Motor neuron (in vitro differentiated cells): ENCODE results near the gene FGF6. TPM values are rescaled to one million over a fixed set of nuclear protein-coding genes. Genes with fewer than 3 reads are reported as not detected.

Experiments
- ATAC-seq, 8 experiments: fragments of 200-7000 bp; cut with Tn5 transposase; replicated peaks in 6 of 8; 2 replicates each; pipeline ENCODE4 v1.8.0; 2021; ENCODE audit warnings: mild to moderate bottlenecking in 8 of 8, moderate library complexity in 8 of 8
- H3K27ac ChIP-seq, 2 donors: fragments of 250-450 bp; sonication (Bioruptor Pico); 2 replicates each; pipeline ENCODE4 v1.9.0; 2021; ENCODE audit warnings: antibody characterized with exemption in 2 of 2, mild to moderate bottlenecking in 2 of 2, moderate library complexity in 1 of 2
- H3K4me1 ChIP-seq, 2 donors: fragments of 250-450 bp; sonication (Bioruptor Pico); replicated peaks in 1 of 2; 2 replicates each; pipeline ENCODE4 v1.6.1; 2021; ENCODE audit warnings: antibody characterized with exemption in 2 of 2, mild to moderate bottlenecking in 2 of 2, moderate library complexity in 1 of 2
- H3K4me3 ChIP-seq, 5 donors: fragments of 250-450 bp; sonication (Bioruptor Pico); 2 replicates each; pipeline ENCODE4 v1.9.0; 2021; ENCODE audit warnings: antibody characterized with exemption in 5 of 5, mild to moderate bottlenecking in 5 of 5, moderate library complexity in 4 of 5
- WGBS, 10 experiments: fragments of 450-650 bp; shearing (Covaris generic); methylation state at CpG; one replicate each; pipeline ENCODE4 v1.0.0; 2022; 5-methylcytosine and 5-hydroxymethylcytosine counted together
- in situ Hi-C, 9 experiments: fragments of 400-800 bp; cut with MboI; loops; one replicate each; pipeline ENCODE4 v1.15.0; 2021; ENCODE audit warnings: low sequenced_read_pairs in 9 of 9, low pct_unique_long_range_greater_than_20kb in 2 of 9; ENCODE audit not compliant: unreplicated experiment in 9 of 9
- total RNA-seq, 8 experiments: library from RNA; unstranded; fragments of 300-600 nt; gene quantifications; 2 replicates each; pipeline versions ENCODE4 v1.2.3 to v1.2.4, GENCODE V29; 2022

The FGF6 gene, protein sequence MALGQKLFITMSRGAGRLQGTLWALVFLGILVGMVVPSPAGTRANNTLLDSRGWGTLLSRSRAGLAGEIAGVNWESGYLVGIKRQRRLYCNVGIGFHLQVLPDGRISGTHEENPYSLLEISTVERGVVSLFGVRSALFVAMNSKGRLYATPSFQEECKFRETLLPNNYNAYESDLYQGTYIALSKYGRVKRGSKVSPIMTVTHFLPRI
- not detected for total RNA-seq

DNA sequence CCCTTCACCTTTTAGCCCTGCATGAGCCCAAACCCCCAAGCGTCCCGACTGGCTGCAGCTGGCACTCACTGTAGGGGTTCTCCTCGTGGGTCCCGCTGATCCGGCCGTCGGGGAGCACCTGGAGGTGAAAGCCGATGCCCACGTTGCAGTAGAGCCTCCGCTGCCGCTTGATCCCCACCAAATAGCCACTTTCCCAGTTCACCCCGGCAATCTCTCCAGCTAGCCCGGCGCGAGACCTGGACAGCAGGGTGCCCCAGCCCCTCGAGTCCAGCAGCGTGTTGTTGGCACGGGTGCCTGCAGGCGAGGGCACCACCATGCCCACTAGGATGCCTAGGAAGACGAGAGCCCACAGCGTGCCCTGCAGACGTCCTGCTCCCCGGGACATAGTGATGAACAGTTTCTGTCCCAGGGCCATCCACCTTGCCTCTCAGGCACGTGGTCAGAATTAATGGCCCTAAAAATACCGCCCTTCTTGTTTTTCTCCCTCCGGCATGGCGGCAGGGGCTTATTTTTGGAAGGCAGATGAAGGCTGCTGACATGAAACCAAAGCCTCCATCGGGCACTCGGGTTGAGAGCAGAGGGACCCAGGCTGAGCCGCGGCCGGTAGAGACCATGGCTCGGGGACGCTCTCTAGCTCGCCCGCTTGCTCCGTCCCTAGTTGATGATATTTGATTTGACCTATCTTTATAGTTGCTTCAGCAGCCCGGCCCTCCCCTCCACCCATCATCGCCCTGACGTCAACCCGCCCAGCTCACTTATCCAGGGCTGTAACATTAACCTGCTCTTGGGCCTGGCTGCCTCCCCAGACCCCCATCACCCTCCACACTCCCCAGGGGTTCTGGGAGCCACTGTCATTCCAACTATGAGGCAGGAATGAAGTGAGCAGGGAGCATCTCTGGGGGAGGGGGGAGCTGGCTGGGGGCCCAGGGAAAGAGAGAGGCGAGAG lies at the start of gene FGF6:
FGF6 (minus strand) TSS at position 660 of the 946 bp plus-strand sequence; CDS start at position 415, 245 bp downstream.
- Histone ChIP-seq H3K4me1 (peaks cover 9 to 18% of the 10 kb centered on the region in 2 donors), H3K27ac (no peak within 1 kb of the TSS), H3K4me3 (no peak within 1 kb of the TSS)
- in situ Hi-C loops: no loop called here
- WGBS, 10 experiments: 40 to 100% (median 96%) methylated on average over 1 to 8 of the region's 42 CpGs; no CpG with 5 or more reads in 2 of the 10 experiments
- ATAC-seq: no peak

DNA sequence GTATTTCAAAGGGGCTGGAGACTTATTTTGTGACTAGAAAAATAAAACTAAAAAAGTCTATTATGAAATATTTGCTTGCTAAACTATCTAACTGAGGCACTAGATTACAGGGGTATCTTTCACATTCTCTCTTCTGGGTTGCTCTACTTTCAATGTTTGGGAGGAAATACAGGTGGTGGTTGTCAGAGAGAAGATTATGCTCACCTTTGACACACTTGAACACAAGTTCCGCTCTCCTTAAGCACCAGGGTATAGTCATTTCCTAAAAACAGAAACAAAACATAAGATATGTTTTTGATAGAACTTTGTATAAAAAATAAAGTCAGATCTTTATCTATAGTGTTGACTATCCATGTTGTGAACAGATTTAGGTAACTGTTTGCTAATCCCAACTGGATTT lies 45.4 kb upstream of the FGF6 start:
- Histone ChIP-seq H3K4me1 (no peaks in the 10 kb centered on the region), H3K27ac (no peak overlapping the region), H3K4me3 (no peak overlapping the region)
- in situ Hi-C loops: no loop called here
- ATAC-seq: no peak
- WGBS, 10 experiments: 80 to 100% (median 100%) methylated on average over 1 of the region's 1 CpG; no CpG with 5 or more reads in 3 of the 10 experiments

DNA sequence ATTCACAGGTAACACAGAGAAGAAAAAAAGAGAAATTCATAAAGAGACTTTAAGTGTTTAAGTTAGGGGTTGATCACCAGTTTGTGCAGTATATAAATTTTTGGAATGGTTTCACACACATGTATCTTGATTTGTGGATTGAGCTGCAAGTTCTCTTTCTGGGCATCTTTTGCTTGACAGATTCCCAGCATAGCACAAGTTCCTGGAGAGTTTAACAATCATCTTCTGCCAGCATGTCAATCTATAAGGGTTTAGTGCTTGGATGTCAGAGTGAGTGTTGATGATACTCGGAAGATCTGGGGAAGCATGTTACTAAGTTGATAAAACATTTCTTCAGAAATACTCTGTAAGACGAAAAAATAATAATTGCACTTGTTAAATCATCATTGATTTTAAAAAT lies 43.9 kb upstream of the FGF6 start:
- Histone ChIP-seq H3K4me3 (no peak overlapping the region), H3K4me1 (no peaks in the 10 kb centered on the region), H3K27ac (no peak overlapping the region)
- WGBS, 10 experiments: 79 to 100% (median 90%) methylated on average over 1 to 2 of the region's 2 CpGs; no CpG with 5 or more reads in 2 of the 10 experiments
- no peak for ATAC-seq
- in situ Hi-C loops: no loop called here

DNA sequence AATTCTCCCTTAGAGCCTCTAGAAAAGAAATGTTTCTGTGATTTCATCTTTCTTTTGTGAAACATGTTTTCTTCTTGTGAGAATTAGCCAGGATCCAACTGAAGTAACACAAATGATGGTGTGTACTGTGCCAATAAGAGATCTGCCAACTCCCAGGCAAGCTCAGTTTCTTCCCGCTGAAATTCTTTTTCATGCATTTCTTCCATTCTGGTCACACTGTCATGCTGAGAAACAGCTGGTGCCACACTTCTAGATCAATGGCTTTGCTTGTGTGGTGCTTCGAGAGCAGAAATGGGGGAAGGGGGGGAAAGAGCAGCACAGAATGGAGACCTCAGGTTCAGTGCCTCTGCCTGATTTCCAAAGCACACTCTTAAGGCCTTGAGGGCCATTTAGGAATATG lies 41.4 kb upstream of the FGF6 start:
- no peak overlapping the region for H3K27ac ChIP-seq
- in situ Hi-C loops: no loop called here
- no peaks in the 10 kb centered on the region for H3K4me1 ChIP-seq
- ATAC-seq: no peak
- no peak overlapping the region for H3K4me3 ChIP-seq
- WGBS, 10 experiments: 0 to 60% (median 30%) methylated on average over 1 to 2 of the region's 2 CpGs; no CpG with 5 or more reads in 3 of the 10 experiments

DNA sequence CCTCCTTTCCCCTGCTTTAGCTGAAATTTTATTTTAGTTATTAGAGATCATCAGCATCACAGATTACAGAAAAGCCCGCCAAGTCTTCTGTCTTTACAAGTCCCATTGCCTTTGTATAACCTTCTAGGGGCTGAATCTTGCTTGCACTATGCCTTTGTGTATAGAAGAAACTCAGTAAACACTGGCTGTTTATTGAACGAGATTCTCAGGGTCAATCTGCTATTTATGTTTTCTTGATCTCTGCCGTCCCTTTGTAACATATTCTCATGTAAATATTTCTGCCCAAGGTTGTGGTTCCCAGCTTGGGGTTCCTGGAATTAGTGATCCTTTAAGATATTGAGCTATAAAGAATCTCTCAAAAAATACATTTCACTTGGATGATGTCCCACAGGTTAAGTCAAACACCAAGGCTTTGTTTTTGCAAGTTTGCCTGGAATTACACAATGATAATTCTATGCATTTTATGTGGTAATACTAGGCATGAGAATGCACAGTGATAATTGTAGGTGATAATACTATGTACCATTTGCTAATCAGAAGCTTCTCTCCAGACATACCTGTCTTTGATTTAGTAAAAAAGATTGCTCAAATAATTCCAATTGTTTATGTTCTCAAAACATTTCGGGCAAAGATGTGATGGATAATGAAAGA lies 40.6 kb upstream of the FGF6 start:
- H3K4me1 ChIP-seq: no peaks in the 10 kb centered on the region
- in situ Hi-C loops: no loop called here
- ATAC-seq: peak in 1 of 8 experiments; percentile 42
- WGBS, 10 experiments: 55 to 100% (median 73%) methylated on average over 1 to 4 of the region's 4 CpGs
- H3K4me3 ChIP-seq: no peak overlapping the region
- H3K27ac ChIP-seq: no peak overlapping the region

DNA sequence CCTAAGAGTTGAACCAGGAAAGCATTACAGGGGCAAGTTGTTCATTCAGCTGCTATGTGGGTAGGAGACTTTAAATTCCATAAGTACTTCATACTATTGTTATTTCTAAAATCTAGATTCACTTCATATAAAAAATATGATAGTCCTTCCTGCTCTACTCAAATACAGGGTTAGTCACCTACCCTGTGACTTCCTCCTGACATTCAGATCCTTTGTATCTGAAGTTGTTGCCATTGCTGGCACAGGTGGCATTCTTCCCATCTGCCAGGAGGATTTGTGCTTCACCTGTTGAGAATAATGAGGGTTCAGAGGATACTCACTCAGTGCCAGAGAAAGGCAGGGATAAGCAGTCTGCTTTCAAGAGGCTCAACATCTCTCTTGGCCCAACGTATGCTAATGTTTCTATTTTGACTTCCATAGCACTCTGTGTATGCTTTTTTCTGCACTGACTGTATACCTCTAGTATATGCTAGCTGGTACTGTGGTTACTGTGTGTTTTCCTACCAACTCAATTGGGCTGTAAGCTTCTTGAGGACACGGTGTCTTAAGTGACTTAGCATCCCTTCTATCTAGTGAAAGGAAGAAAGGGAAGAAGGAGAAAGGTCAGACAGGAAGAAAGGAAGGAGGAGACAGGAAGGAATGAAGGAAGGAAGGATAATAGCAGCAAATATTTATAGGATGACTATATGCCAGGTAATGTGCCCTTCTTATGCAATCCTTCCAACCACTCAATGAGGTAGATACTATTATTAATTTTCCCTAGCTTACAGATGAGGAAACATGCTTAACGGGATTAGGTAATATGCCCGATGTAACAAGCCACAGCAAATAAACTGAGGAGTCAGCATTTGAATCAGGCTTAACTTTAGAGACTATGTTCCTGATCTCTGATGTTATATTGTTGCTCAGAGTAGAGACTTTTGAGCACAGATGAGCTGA lies 38.5 kb upstream of the FGF6 start:
- WGBS, 10 experiments: 47 to 100% (median 78%) methylated on average over 1 to 4 of the region's 4 CpGs; no CpG with 5 or more reads in 1 of the 10 experiments
- in situ Hi-C loops: no loop called here
- Histone ChIP-seq H3K4me1 (no peaks in the 10 kb centered on the region), H3K4me3 (no peak overlapping the region), H3K27ac (no peak overlapping the region)
- ATAC-seq: no peak

DNA sequence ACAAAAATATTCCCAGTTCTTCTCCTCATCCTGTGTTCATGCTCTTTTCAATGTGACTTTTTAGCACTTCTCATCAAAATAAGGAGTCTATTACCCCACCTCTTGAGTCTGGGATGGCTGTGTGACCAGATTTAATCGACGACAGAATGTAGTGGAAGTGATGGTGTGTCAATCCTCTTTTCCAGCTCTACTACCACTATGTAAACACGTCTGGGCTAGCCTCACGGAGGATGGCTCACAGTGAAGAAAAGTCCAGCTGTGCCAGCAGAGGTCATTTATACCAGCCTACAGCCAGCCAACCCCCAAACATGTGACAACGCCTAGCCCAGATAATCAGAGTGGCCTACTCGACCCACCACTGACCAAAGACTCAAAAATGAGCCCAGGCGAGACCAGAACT lies 37.3 kb upstream of the FGF6 start:
- no peaks in the 10 kb centered on the region for H3K4me1 ChIP-seq
- no peak for ATAC-seq
- H3K27ac ChIP-seq: no peak overlapping the region
- in situ Hi-C loops: no loop called here
- WGBS, 10 experiments: 10 to 100% (median 74%) methylated on average over 1 to 7 of the region's 7 CpGs; no CpG with 5 or more reads in 1 of the 10 experiments
- H3K4me3 ChIP-seq: no peak overlapping the region

DNA sequence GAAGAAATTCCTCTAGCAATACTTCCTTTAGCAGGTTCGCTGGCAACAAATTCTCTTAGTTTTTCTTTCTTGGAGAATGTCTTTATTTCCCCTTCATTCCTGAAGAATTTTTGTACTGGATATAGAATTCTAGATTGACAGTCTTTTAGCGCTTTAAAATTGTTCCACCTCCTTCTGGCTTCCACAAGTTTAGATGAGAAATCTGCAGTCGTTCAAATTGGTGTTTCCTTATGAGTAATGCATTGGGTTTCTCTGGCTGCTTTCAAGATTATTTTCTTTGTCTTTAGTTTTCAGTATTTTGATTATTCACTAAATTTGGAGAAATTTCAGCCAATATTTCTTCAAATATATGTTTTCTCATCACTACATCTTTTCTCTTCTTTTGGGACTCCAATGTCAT lies 33.3 kb upstream of the FGF6 start:
- in situ Hi-C loops: no loop called here

DNA sequence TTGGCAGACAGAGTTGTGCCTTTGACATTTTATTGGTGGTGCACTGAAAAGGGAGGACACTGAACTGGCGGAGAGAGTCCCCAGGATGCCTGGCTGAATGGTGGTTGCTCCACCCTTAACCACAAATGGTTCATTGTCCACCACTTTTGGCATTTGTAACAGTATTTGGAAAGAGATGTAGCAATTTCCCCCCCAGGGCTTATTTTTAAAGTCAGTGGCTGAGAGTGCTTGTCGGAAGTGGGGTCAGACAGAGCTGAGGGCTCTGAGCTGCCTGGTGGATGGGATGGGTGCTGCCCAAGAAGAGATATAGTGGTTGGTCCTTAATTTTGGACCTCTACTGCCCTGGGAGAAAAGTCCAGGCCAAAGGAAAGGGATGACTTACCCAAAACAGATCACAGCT lies 31.5 kb upstream of the FGF6 start:
- Histone ChIP-seq H3K27ac (no peak overlapping the region), H3K4me1 (no peaks in the 10 kb centered on the region), H3K4me3 (no peak overlapping the region)
- ATAC-seq: peak in 1 of 8 experiments; percentile 21
- WGBS, 10 experiments: 67 to 100% (median 86%) methylated on average over 1 to 2 of the region's 2 CpGs; no CpG with 5 or more reads in 3 of the 10 experiments
- in situ Hi-C loops: no loop called here

More for the DNA sequence above, 33.3 kb upstream of the FGF6 start:
- ATAC-seq: no peak
- no peak overlapping the region for H3K4me3 ChIP-seq
- H3K4me1 ChIP-seq: no peaks in the 10 kb centered on the region
- H3K27ac ChIP-seq: no peak overlapping the region
- 65 to 100% (median 86%) methylated on average over 2 to 3 of the region's 3 CpGs for WGBS, 10 experiments

DNA sequence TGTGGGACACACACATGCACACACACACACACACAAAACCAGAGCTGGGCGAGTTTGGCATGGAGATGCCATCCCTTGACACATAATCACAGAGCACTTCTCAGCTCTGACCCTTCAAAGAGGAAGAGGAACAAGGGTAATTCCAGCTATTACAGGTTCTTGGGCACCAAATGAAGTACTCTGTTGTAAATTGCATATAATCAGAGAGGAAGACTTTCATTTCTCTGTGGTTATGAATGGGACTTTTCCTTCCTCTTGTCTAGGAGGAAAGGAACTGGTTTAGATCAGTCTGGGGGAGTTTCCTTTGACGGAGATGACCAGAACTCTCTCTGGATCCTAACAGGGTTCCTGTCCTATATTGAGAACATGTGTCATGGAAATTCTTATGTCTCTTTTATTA lies 26.4 kb upstream of the FGF6 start:
- no peak overlapping the region for H3K27ac ChIP-seq
- in situ Hi-C loops: no loop called here
- no peaks in the 10 kb centered on the region for H3K4me1 ChIP-seq
- 8 to 100% (median 37%) methylated on average over 1 to 2 of the region's 2 CpGs; no CpG with 5 or more reads in 3 of the 10 experiments for WGBS, 10 experiments
- H3K4me3 ChIP-seq: no peak overlapping the region
- ATAC-seq: no peak

DNA sequence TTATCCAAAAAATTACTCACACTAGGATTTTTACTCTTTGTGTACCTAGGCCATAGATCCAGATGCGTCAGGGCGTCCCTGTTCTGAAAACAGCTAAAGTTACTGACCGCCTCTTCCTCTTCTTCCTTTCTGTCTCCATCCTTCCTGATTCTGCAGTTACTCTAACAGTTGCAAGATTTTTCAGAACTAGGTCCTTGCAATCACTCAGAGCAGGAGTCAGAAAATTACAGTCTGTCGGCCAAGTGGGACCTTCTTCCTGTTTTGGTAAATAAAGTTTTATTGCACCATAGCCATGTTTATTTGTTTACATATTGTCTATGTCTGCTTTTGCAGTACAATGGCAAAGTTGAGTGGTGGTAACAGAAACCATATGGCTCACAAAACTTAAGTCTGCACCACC lies 25.6 kb upstream of the FGF6 start:
- 50 to 100% (median 90%) methylated on average over 1 to 4 of the region's 4 CpGs for WGBS, 10 experiments
- Histone ChIP-seq H3K27ac (no peak overlapping the region), H3K4me3 (no peak overlapping the region), H3K4me1 (no peaks in the 10 kb centered on the region)
- in situ Hi-C loops: no loop called here
- ATAC-seq: no peak

DNA sequence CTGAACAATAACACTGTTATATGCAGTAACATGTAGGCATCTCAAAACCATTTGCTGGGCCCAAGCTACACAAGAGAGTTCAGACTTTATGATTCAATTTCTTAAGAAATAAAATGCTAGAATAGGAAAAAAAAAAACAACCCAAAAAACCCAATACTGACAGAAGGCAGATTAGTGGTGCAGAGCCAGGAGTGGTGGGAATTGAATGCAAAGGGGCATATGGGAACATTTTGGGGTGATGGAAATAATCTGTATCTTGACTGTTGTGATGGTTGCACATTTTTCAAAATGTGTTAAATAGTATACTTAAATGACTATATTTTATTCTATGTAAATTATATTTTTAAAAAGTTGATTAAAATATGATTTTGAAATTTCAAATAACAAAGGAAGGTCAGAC lies 23.4 kb upstream of the FGF6 start:
- no peaks in the 10 kb centered on the region for H3K4me1 ChIP-seq
- ATAC-seq: no peak
- in situ Hi-C loops: no loop called here
- H3K4me3 ChIP-seq: no peak overlapping the region
- no peak overlapping the region for H3K27ac ChIP-seq
